BLaER1 treated with 17β-estradiol and CSF1 and Interleukin-3, amounts not matched to agents 10 nM and 100 nM (cell line): ENCODE results near the gene ITGB1.
A peak's percentile ranks its signal among the peaks of the same experiment; 100 is the strongest.

ENCODE experiments used
- H3K27ac ChIP-seq, 11 experiments: shearing (Covaris generic); formaldehyde crosslinking; 2 replicates each; pipeline ENCODE4 v1.8.1; 2022
- H3K27me3 ChIP-seq, 11 experiments: shearing (Covaris generic); formaldehyde crosslinking; 2 replicates each; pipeline ENCODE4 v1.8.1; 2022
- H3K36me3 ChIP-seq, 11 experiments: shearing (Covaris generic); formaldehyde crosslinking; 2 replicates each; pipeline ENCODE4 v1.8.1; 2022
- H3K4me1 ChIP-seq, 10 experiments: shearing (Covaris generic); formaldehyde crosslinking; 2 replicates each; pipeline ENCODE4 v1.8.1; 2022
- H3K4me2 ChIP-seq, 11 experiments: shearing (Covaris generic); formaldehyde crosslinking; 2 replicates each; pipeline ENCODE4 v1.8.1; 2022
- H3K4me3 ChIP-seq, 10 experiments: shearing (Covaris generic); formaldehyde crosslinking; 2 replicates each; pipeline ENCODE4 v1.8.1; 2022
- H3K9ac ChIP-seq, 11 experiments: shearing (Covaris generic); formaldehyde crosslinking; 2 replicates each; pipeline ENCODE4 v1.8.1; 2022
- H3K9me3 ChIP-seq, 11 experiments: shearing (Covaris generic); formaldehyde crosslinking; replicated peaks in 1 of 11; 2 replicates each; pipeline ENCODE4 v1.8.1; 2022
- H4K20me1 ChIP-seq, 11 experiments: shearing (Covaris generic); formaldehyde crosslinking; 2 replicates each; pipeline ENCODE4 v1.8.1; 2022
- Cebpa-rat ChIP-seq, 11 experiments: shearing (Covaris generic); IDR thresholded peaks; 2 replicates each; pipeline ENCODE4 v1.8.1; 2022

The ITGB1 gene

GRCh38 chr10:32949221-32949678 lies 8.8 kb downstream of the ITGB1 start:
- Histone ChIP-seq H3K9ac (no peak overlapping the region), H3K4me2 (peak overlapping the region in 1 of 11 experiments; percentile 39; a peak in 1 of 22 replicates), H3K36me3 (peaks cover 0 to 26% (median 11%) of the 10 kb centered on the region in 11 experiments; a peak in 13 of 22 replicates), H3K4me1 (peaks cover 8 to 64% (median 19%) of the 10 kb centered on the region in 10 experiments), H3K9me3 (peaks cover 0 to 12% (median 0%) of the 10 kb centered on the region in 11 experiments; a peak in 5 of 22 replicates), H3K27me3 (no peaks in the 10 kb centered on the region), H4K20me1 (peaks cover 45 to 99% (median 86%) of the 10 kb centered on the region in 11 experiments; a peak in 21 of 22 replicates), H3K4me3 (no peak overlapping the region), H3K27ac (no peak overlapping the region)
- no peak for TF ChIP-seq Cebpa-rat (IDR thresholded peaks at IDR 0.05)

DNA sequence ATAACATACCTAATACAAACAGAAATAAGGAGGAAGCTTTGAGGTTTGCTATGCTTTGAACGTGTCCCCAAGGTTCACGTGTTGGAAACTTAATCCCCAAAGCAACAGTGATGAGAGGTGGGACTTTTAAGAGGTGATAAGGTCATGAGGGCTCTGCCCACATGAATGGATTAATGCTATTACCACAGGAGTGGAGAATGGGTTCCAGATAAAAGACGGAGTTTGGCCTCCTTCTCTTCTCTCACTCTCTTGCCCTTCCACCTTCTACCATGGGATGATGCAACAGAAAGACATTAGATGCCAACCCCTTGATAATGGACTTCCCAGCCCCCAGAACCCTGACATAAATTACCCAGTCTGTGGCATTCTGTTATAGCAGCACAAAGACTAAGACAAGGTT lies 9.6 kb downstream of the ITGB1 start:
- H3K4me3 ChIP-seq, result no peak overlapping the region
- H3K4me2 ChIP-seq, result peak overlapping the region in 6 of 11 experiments; percentile 4 to 39 (median 23); a peak in 7 of 22 replicates
- H3K27ac ChIP-seq, result no peak overlapping the region
- H3K9me3 ChIP-seq, result peaks cover 0 to 15% (median 0%) of the 10 kb centered on the region in 11 experiments; a peak in 5 of 22 replicates
- H3K36me3 ChIP-seq, result peaks cover 0 to 26% (median 11%) of the 10 kb centered on the region in 11 experiments; a peak in 13 of 22 replicates
- peaks cover 43 to 99% (median 86%) of the 10 kb centered on the region in 11 experiments; a peak in 21 of 22 replicates for H4K20me1 ChIP-seq
- peaks cover 14 to 64% (median 23%) of the 10 kb centered on the region in 10 experiments for H3K4me1 ChIP-seq
- no peak for TF ChIP-seq Cebpa-rat (IDR thresholded peaks at IDR 0.05)
- H3K9ac ChIP-seq, result no peak overlapping the region
- H3K27me3 ChIP-seq, result no peaks in the 10 kb centered on the region

DNA sequence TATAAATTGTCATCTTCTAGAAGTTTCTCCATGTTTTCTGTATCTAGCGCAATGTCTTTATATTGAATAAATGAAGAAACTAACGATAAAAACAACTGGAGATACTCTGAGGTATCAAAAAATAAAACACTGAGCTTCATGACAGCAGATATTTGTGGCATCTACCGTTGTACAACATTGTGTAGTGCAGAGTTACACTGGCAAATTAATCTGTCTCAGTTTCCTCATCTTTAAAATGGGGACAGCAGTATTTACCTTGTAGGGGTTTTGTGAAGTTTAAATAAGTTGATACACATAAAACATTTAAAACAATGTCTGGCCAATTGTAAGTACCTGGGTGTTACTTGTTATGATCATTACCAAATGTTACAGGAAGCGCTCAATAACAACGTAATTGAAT lies 10.4 kb downstream of the ITGB1 start:
- peaks cover 0 to 19% (median 6%) of the 10 kb centered on the region in 11 experiments; a peak in 9 of 22 replicates for H3K36me3 ChIP-seq
- H3K27ac ChIP-seq, result no peak overlapping the region
- H3K9me3 ChIP-seq, result peaks cover 0 to 15% (median 0%) of the 10 kb centered on the region in 11 experiments; a peak in 5 of 22 replicates
- H3K4me2 ChIP-seq, result no peak overlapping the region
- no peak overlapping the region for H3K4me3 ChIP-seq
- no peaks in the 10 kb centered on the region for H3K27me3 ChIP-seq
- H3K4me1 ChIP-seq, result peaks cover 17 to 64% (median 27%) of the 10 kb centered on the region in 10 experiments
- H3K9ac ChIP-seq, result no peak overlapping the region
- no peak for TF ChIP-seq Cebpa-rat (IDR thresholded peaks at IDR 0.05)
- peaks cover 41 to 99% (median 86%) of the 10 kb centered on the region in 11 experiments; a peak in 21 of 22 replicates for H4K20me1 ChIP-seq

- Histone ChIP-seq H3K9me3 (peaks cover 0 to 15% (median 0%) of the 10 kb centered on the region in 11 experiments; a peak in 5 of 22 replicates), H3K36me3 (peaks cover 0 to 13% (median 5%) of the 10 kb centered on the region in 11 experiments; a peak in 7 of 22 replicates), H3K9ac (no peak overlapping the region), H3K4me1 (peaks cover 31 to 64% (median 37%) of the 10 kb centered on the region in 10 experiments), H4K20me1 (peaks cover 42 to 99% (median 86%) of the 10 kb centered on the region in 11 experiments; a peak in 21 of 22 replicates), H3K27ac (no peak overlapping the region), H3K4me2 (no peak overlapping the region), H3K27me3 (no peaks in the 10 kb centered on the region), H3K4me3 (no peak overlapping the region)
- TF ChIP-seq Cebpa-rat (IDR thresholded peaks at IDR 0.05), result no peak
Observed at GRCh38 chr10:32946108-32946507, 11.9 kb downstream of the ITGB1 start.

DNA sequence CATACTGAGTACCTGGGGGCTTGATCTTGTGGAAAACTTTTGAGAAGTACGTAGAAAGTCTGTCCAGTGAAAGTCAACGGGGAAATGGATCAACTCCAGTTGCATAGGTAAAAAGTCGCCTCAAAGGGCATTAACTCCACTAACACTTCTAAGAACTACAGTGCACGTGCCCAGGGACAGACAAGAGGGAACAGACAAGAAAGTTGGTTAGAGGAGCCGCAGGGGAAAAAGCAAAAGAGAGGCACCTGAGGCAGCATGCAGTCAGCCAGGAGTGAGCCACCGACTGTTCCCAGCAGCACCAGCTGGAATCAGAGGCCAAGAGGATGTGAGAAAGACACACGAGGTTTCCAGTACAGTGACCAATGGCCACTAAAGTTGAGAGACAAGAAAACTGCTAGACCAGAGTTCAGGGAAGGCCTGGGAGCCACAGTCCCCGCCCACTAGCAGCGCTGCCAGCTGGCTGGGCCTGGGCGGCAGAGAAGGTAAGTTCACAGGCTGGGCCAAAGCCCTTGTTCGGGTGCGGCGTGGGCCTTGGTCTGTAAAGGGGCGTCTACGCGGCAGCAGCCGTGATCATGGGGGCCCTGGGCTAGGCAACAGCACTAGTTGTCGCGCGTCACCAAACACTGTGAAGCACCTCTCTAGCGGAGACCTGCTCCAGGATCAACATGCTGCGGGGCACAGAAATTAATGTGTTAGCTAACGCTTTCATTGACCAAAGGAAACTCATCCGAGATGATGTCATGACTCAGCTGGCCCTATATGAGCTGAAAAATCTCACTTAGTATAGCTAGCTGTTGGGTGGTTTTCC lies 14.0 kb downstream of the ITGB1 start:
- Histone ChIP-seq H4K20me1 (peaks cover 53 to 99% (median 89%) of the 10 kb centered on the region in 11 experiments), H3K4me1 (peaks cover 30 to 69% (median 40%) of the 10 kb centered on the region in 10 experiments)

DNA sequence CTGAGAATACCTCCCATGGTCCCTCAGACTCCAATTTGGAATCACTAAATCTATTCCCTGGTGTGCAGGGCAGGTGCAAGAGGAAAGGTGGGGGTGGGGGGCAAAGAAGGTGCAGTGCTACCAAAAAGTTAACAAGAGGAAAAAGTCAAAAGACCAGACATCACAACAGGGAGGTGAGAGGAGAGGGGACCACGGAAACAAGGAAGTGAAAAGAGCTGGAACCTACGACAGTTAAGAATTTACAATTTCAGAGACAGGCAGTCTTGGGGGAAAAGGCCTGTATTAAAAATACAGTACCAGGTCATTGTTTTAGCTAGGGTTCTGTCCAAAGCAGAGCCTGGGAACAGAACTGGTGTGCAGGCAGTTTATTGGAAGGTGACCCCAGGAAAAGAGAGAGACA lies 14.6 kb downstream of the ITGB1 start:
- Histone ChIP-seq H3K9ac (no peak overlapping the region), H3K4me2 (peak overlapping the region; percentile 2 to 72 (median 30); a peak in 15 of 22 replicates), H3K27ac (peak overlapping the region in 2 of 11 experiments; percentile 7 to 17; a peak in 4 of 22 replicates), H4K20me1 (peaks cover 57 to 99% (median 90%) of the 10 kb centered on the region in 11 experiments), H3K9me3 (peaks cover 0 to 15% (median 0%) of the 10 kb centered on the region in 11 experiments; a peak in 6 of 22 replicates), H3K4me1 (peaks cover 32 to 71% (median 39%) of the 10 kb centered on the region in 10 experiments), H3K36me3 (peaks cover 1 to 28% (median 19%) of the 10 kb centered on the region in 11 experiments; a peak in 15 of 22 replicates), H3K4me3 (no peak overlapping the region), H3K27me3 (no peaks in the 10 kb centered on the region)
- no peak for TF ChIP-seq Cebpa-rat (IDR thresholded peaks at IDR 0.05)

More for the DNA sequence above, 14.0 kb downstream of the ITGB1 start:
- no peak for TF ChIP-seq Cebpa-rat (IDR thresholded peaks at IDR 0.05)
- Histone ChIP-seq H3K9me3 (peaks cover 0 to 15% (median 0%) of the 10 kb centered on the region in 11 experiments; a peak in 6 of 22 replicates), H3K36me3 (peaks cover 4 to 23% (median 16%) of the 10 kb centered on the region in 11 experiments; a peak in 15 of 22 replicates), H3K27ac (peak overlapping the region in 2 of 11 experiments; percentile 7 to 17; a peak in 4 of 22 replicates), H3K4me3 (no peak overlapping the region), H3K27me3 (no peaks in the 10 kb centered on the region), H3K9ac (no peak overlapping the region), H3K4me2 (peak overlapping the region; percentile 2 to 72 (median 30); a peak in 17 of 22 replicates)

DNA sequence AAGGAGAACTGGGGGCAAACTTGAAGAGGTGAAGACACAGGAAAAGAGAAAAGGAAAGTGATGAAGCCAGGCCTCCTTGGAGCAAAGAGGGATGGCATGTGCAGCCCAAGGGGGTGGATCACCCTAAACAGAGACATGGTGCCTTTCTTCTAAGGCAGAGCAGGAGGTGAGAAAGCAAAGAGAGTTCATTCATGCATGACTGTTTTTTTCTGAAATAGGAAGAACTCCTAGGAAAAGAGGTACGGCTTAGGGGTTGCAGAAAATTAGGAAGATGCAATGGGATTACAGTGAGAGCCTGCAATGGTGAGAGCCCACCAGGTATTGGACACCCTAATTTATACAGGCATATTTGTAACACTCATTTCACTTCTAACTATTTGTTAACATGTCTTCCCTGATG lies 15.9 kb downstream of the ITGB1 start:
- H3K27ac ChIP-seq, result no peak overlapping the region
- H3K9me3 ChIP-seq, result peaks cover 0 to 15% (median 0%) of the 10 kb centered on the region in 11 experiments; a peak in 5 of 22 replicates
- no peak for TF ChIP-seq Cebpa-rat (IDR thresholded peaks at IDR 0.05)
- H3K4me1 ChIP-seq, result peaks cover 30 to 81% (median 39%) of the 10 kb centered on the region in 10 experiments
- H3K4me2 ChIP-seq, result peak overlapping the region in 6 of 11 experiments; percentile 9 to 80 (median 45); a peak in 10 of 22 replicates
- H3K27me3 ChIP-seq, result no peaks in the 10 kb centered on the region
- no peak overlapping the region for H3K9ac ChIP-seq
- peaks cover 0 to 32% (median 19%) of the 10 kb centered on the region in 11 experiments; a peak in 16 of 22 replicates for H3K36me3 ChIP-seq
- no peak overlapping the region for H3K4me3 ChIP-seq
- peaks cover 59 to 99% (median 93%) of the 10 kb centered on the region in 11 experiments for H4K20me1 ChIP-seq

- H3K4me3 ChIP-seq, result no peak overlapping the region
- H4K20me1 ChIP-seq, result peaks cover 59 to 100% (median 95%) of the 10 kb centered on the region in 11 experiments
- no peak overlapping the region for H3K27ac ChIP-seq
- 0 out of 22 replicates have a peak overlapping the region, but pooled peaks of 1 of the 11 experiments have one; percentile 34 for H3K9ac ChIP-seq
- no peak for TF ChIP-seq Cebpa-rat (IDR thresholded peaks at IDR 0.05)
- peak overlapping the region in 6 of 11 experiments; percentile 3 to 80 (median 45); a peak in 10 of 22 replicates for H3K4me2 ChIP-seq
- no peaks in the 10 kb centered on the region for H3K27me3 ChIP-seq
- peaks cover 0 to 15% (median 0%) of the 10 kb centered on the region in 11 experiments; a peak in 5 of 22 replicates for H3K9me3 ChIP-seq
- peaks cover 30 to 83% (median 39%) of the 10 kb centered on the region in 10 experiments for H3K4me1 ChIP-seq
- peaks cover 0 to 33% (median 18%) of the 10 kb centered on the region in 11 experiments; a peak in 17 of 22 replicates for H3K36me3 ChIP-seq
Observed at GRCh38 chr10:32941357-32941756, 16.7 kb downstream of the ITGB1 start.
